H9 (cell line): Measurements from ENCODE around the gene MICAL3. TPM values are rescaled to one million over a fixed set of nuclear protein-coding genes. Genes with fewer than 3 reads are reported as not detected.

ENCODE experiments used
- DNase-seq: peaks from one replicate; pipeline ENCODE4 v3.0.0-alpha.2; 2017
- H2AFZ ChIP-seq: one replicate; pipeline ENCODE4 v1.6.1; 2013; ENCODE audit warnings: mild to moderate bottlenecking, low read length, control low read depth, moderate library complexity
- H2AK5ac ChIP-seq: 2 replicates; pipeline ENCODE4 v1.6.1; 2013; ENCODE audit warnings: low read length, control low read depth, mixed read lengths; ENCODE audit not compliant: insufficient read length
- H2BK120ac ChIP-seq: one replicate; pipeline ENCODE4 v1.6.1; 2013; ENCODE audit warnings: low read depth, mild to moderate bottlenecking, low read length, control low read depth, inconsistent platforms; ENCODE audit not compliant: poor library complexity, severe bottlenecking
- H2BK12ac ChIP-seq: 2 replicates; pipeline ENCODE4 v1.6.1; 2013; ENCODE audit warnings: low read length, control low read depth, mixed read lengths, low read depth; ENCODE audit not compliant: insufficient read length
- H2BK15ac ChIP-seq: 2 replicates; pipeline ENCODE4 v1.6.1; 2013; ENCODE audit warnings: low read depth, low read length, control low read depth
- H2BK20ac ChIP-seq: one replicate; pipeline ENCODE4 v1.6.1; 2013; ENCODE audit warnings: low read depth, mild to moderate bottlenecking, low read length, control low read depth, inconsistent platforms; ENCODE audit not compliant: poor library complexity, severe bottlenecking
- H2BK5ac ChIP-seq: 2 replicates; pipeline ENCODE4 v1.6.1; 2013; ENCODE audit warnings: low read length, control low read depth, mixed read lengths; ENCODE audit not compliant: insufficient read length
- H3K14ac ChIP-seq: 2 replicates; pipeline ENCODE4 v1.6.1; 2013; ENCODE audit warnings: low read length, control low read depth; ENCODE audit not compliant: insufficient read depth
- H3K18ac ChIP-seq: 2 replicates; pipeline ENCODE4 v1.6.1; 2013; ENCODE audit warnings: low read depth, mild to moderate bottlenecking, mixed read lengths, low read length, control low read depth; ENCODE audit not compliant: insufficient read length
- H3K23ac ChIP-seq: 2 replicates; pipeline ENCODE4 v1.6.1; 2013; ENCODE audit warnings: low read length, control low read depth, mixed read lengths, low read depth; ENCODE audit not compliant: insufficient read length
- H3K23me2 ChIP-seq: 2 replicates; pipeline ENCODE4 v1.6.1; 2013; ENCODE audit warnings: low read depth, mild to moderate bottlenecking, mixed read lengths, low read length, control low read depth; ENCODE audit not compliant: insufficient read length, poor library complexity, severe bottlenecking
- H3K27ac ChIP-seq: 2 replicates; pipeline ENCODE4 v1.5.1; 2013; ENCODE audit warnings: low read length, control low read depth, mixed read lengths, low read depth; ENCODE audit not compliant: insufficient read length
- H3K27me3 ChIP-seq: 2 replicates; pipeline ENCODE4 v1.6.1; 2013; ENCODE audit warnings: low read length, control low read depth, inconsistent platforms; ENCODE audit not compliant: insufficient read depth
- H3K4ac ChIP-seq: 2 replicates; pipeline ENCODE4 v1.6.1; 2013; ENCODE audit warnings: low read depth, mild to moderate bottlenecking, control low read depth, inconsistent platforms, low read length, moderate library complexity
- H3K4me1 ChIP-seq: 2 replicates; pipeline ENCODE4 v1.6.1; 2013; ENCODE audit warnings: low read length, control low read depth, inconsistent platforms; ENCODE audit not compliant: insufficient read depth
- H3K4me2 ChIP-seq: 2 replicates; pipeline ENCODE4 v1.6.1; 2013; ENCODE audit warnings: low read length, control low read depth, mixed read lengths; ENCODE audit not compliant: insufficient read length, insufficient read depth
- H3K56ac ChIP-seq: 2 replicates; pipeline ENCODE4 v1.6.1; 2013; ENCODE audit warnings: low read depth, mild to moderate bottlenecking, mixed read lengths, low read length, control low read depth; ENCODE audit not compliant: insufficient read length
- H3K79me1 ChIP-seq: 2 replicates; pipeline ENCODE4 v1.6.1; 2013; ENCODE audit warnings: low read depth, mild to moderate bottlenecking, moderate library complexity, low read length, control low read depth, inconsistent platforms; ENCODE audit not compliant: insufficient read depth, poor library complexity, severe bottlenecking
- H3K79me2 ChIP-seq: 2 replicates; pipeline ENCODE4 v1.6.1; 2013; ENCODE audit warnings: low read length, control low read depth, inconsistent platforms; ENCODE audit not compliant: insufficient read depth
- H3K9ac ChIP-seq: 2 replicates; pipeline ENCODE4 v1.6.1; 2013; ENCODE audit warnings: low read length, control low read depth, mixed read lengths; ENCODE audit not compliant: insufficient read length; ENCODE audit errors: extremely low read depth
- H3K9me3 ChIP-seq: one replicate; pipeline ENCODE4 v1.6.1; 2013; ENCODE audit warnings: low read depth, low read length, inconsistent platforms; ENCODE audit not compliant: control insufficient read depth
- H3T11ph ChIP-seq: one replicate; pipeline ENCODE4 v1.6.1; 2013; ENCODE audit warnings: mild to moderate bottlenecking, low read length, control low read depth, inconsistent platforms
- H4K20me1 ChIP-seq: one replicate; pipeline ENCODE4 v1.6.1; 2013; ENCODE audit not compliant: control insufficient read depth, insufficient read length, insufficient read depth
- H4K5ac ChIP-seq: 2 replicates; pipeline ENCODE4 v1.6.1; 2013; ENCODE audit warnings: low read depth, mild to moderate bottlenecking, mixed read lengths, low read length, control low read depth; ENCODE audit not compliant: insufficient read length
- H4K8ac ChIP-seq: replicated peaks from 2 replicates; pipeline ENCODE4 v1.6.1; 2013; ENCODE audit warnings: low read length, control low read depth, mixed read lengths, low read depth; ENCODE audit not compliant: insufficient read length
- H4K91ac ChIP-seq: 2 replicates; pipeline ENCODE4 v1.6.1; 2013; ENCODE audit warnings: low read depth, mild to moderate bottlenecking, moderate library complexity, mixed read lengths, low read length, control low read depth; ENCODE audit not compliant: insufficient read length
- H3K27ac Mint-ChIP-seq, 3 experiments: 2 replicates in 2 of 3; 3 replicates in 1 of 3; pipeline ENCODE4 v1.8.0; 2020 to 2021; ENCODE audit warnings: mixed read lengths in 3 of 3, mild to moderate bottlenecking in 1 of 3, moderate library complexity in 1 of 3
- H3K27me3 Mint-ChIP-seq: 2 replicates; pipeline ENCODE4 v1.8.0; 2021; ENCODE audit warnings: low read depth, mild to moderate bottlenecking, moderate library complexity, mixed read lengths
- H3K36me3 Mint-ChIP-seq, 3 experiments: 2 replicates in 2 of 3; 3 replicates in 1 of 3; pipeline ENCODE4 v1.8.0; 2020 to 2021; ENCODE audit warnings: low read depth in 3 of 3, mixed read lengths in 3 of 3; ENCODE audit not compliant: insufficient read depth in 1 of 3
- H3K4me1 Mint-ChIP-seq, 2 experiments: 2 replicates each; pipeline ENCODE4 v1.8.0; 2020; ENCODE audit warnings: mixed read lengths in 2 of 2
- H3K4me3 Mint-ChIP-seq, 2 experiments: 2 replicates in 1 of 2; 3 replicates in 1 of 2; pipeline ENCODE4 v1.8.0; 2020 to 2021; ENCODE audit warnings: mild to moderate bottlenecking in 2 of 2, mixed read lengths in 2 of 2, moderate library complexity in 1 of 2
- H3K9me3 Mint-ChIP-seq, 2 experiments: 2 replicates in 1 of 2; 3 replicates in 1 of 2; pipeline ENCODE4 v1.8.0; 2020; ENCODE audit warnings: mild to moderate bottlenecking in 2 of 2, mixed read lengths in 2 of 2, moderate library complexity in 1 of 2
- CTCF ChIP-seq: fragments of 200-600 bp; sonication (generic); conservative IDR thresholded peaks from 3 replicates; pipeline ENCODE4 v1.8.0; 2021; ENCODE audit warnings: antibody characterized with exemption, mild to moderate bottlenecking
- WGBS: extraction: QIAGEN DNeasy Blood & Tissue Kit; methylation state at CpG from one replicate; pipeline ENCODE4 v1.1.7; 2013; ENCODE audit warnings: missing lambda C conversion rate, low lambda C conversion rate, mixed read lengths; ENCODE audit not compliant: insufficient read length; ENCODE audit errors: extremely low coverage; 5-methylcytosine and 5-hydroxymethylcytosine counted together
- total RNA-seq: library from RNA; stranded (reverse); gene quantifications from 2 replicates; pipeline ENCODE4 v1.2.1, GENCODE V29; 2021

The MICAL3 gene
- total RNA-seq, 1 experiment from 2014 or later, result 50.2 TPM

- Histone ChIP-seq H3K9ac (no peak overlapping the region), H2AK5ac (no peak overlapping the region), H3K79me1 (no peaks in the 10 kb centered on the region), H4K5ac (no peak overlapping the region), H3K79me2 (no peaks in the 10 kb centered on the region), H2BK15ac (no peak overlapping the region), H3K27ac (no peak overlapping the region), H3K14ac (no peak overlapping the region), H3K4me2 (no peak overlapping the region), H3K56ac (no peak overlapping the region), H3K27me3 (no peaks in the 10 kb centered on the region), H4K91ac (no peak overlapping the region), H3K23me2 (no peaks in the 10 kb centered on the region), H2BK12ac (no peak overlapping the region), H3K4me1 (no peaks in the 10 kb centered on the region), H2BK20ac (no peak overlapping the region), H4K8ac (no peak overlapping the region), H2BK120ac (no peak overlapping the region), H2AFZ (no peak overlapping the region), H2BK5ac (no peak overlapping the region), H4K20me1 (no peaks in the 10 kb centered on the region), H3T11ph (no peak overlapping the region), H3K23ac (no peak overlapping the region), H3K9me3 (no peaks in the 10 kb centered on the region), H3K4ac (no peak overlapping the region), H3K18ac (no peak overlapping the region)
- Mint-ChIP-seq H3K9me3 (no peaks in the 10 kb centered on the region), H3K27me3 (no peaks in the 10 kb centered on the region), H3K27ac (no peak overlapping the region), H3K4me3 (no peak overlapping the region), H3K36me3 (peaks cover 4 to 12% (median 4%) of the 10 kb centered on the region in 3 experiments; a peak in 5 of 7 replicates), H3K4me1 (no peaks in the 10 kb centered on the region)
- no CpG with 5 or more reads among the region's 4 CpGs for WGBS
- no peak for DNase-seq
- no peak for TF ChIP-seq CTCF
Measured at GRCh38 chr22:17823226-17823625, 201.1 kb downstream of the MICAL3 start.
